Spleen (tissue), 7 donors: ENCODE results near the gene PPP1R15B.

ENCODE experiments used
- CTCF ChIP-seq, 11 experiments: fragments of 200-600 bp in 7 of 11; fragments of 450-650 bp in 4 of 11; sonication (generic) in 4 of 11; IDR thresholded peaks in 8 of 11; conservative IDR thresholded peaks in 3 of 11; 1 replicate in 7 of 11; 2 replicates in 4 of 11; pipeline versions ENCODE4 v1.4.0 to v1.8.0; 2016 to 2021; ENCODE audit warnings: antibody characterized with exemption in 11 of 11, inconsistent platforms in 4 of 11, mild to moderate bottlenecking in 1 of 11
- POLR2A ChIP-seq, 3 donors: fragments of 450-650 bp; IDR thresholded peaks; one replicate each; pipeline ENCODE4 v1.5.1; 2017; ENCODE audit warnings: antibody characterized with exemption in 3 of 3, mild to moderate bottlenecking in 1 of 3
- donor health status: DM: no; HTN: no; CAD: no; lungs with moderate emphysema.
- donor health status: DM: no; HTN: no; CAD: no.
- donor health status: DM: no; HTN: no; CAD: no.

DNA sequence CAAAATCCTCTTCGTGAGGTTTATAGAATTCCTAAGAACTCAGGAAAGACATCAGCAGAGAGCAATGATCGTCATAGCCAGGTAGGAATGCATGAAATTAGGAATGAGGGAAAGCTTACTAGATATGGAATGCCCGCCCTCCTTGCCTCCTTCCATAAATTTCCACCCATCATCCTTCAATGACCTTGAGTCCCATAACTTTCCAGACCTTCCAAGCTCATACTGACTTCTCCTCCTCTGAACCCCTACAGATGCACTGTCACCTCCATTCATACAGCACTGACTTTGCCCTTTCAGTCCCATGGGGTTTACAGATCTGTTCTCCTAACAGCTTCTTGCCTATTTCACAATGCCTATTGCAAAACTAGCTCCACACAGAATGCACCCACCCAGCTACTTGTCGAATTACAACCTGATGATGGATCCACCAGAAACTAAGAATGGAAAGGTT lies 23.8 kb upstream of the PPP1R15B start:
- TF ChIP-seq POLR2A (IDR thresholded peaks at IDR 0.05), result no peak
- no peak for TF ChIP-seq CTCF (IDR thresholded peaks at IDR 0.05 in 8 of 11, conservative IDR thresholded peaks at IDR 0.05 in 3 of 11)
